Effector memory CD4-positive, alpha-beta T cell (primary cell): ENCODE results near the gene BACE2.
"Not testable (repeated sequence)": the region's sequence is repeated elsewhere in the genome, so short reads cannot be mapped to it uniquely, and the experiment has no call there.

Experiments used
- DNase-seq, 3 donors: peaks; one replicate each; pipeline ENCODE4 v3.0.0-alpha.2; 2020
- H3K27ac ChIP-seq: 2 replicates; pipeline ENCODE4 v1.7.0; 2013; ENCODE audit warnings: mild to moderate bottlenecking, low read length, moderate library complexity; ENCODE audit not compliant: insufficient read depth, poor library complexity, severe bottlenecking
- H3K27me3 ChIP-seq: replicated peaks from 2 replicates; pipeline ENCODE4 v1.7.0; 2013; ENCODE audit warnings: mild to moderate bottlenecking, low read length; ENCODE audit not compliant: insufficient read depth, control insufficient read depth, poor library complexity, severe bottlenecking
- H3K36me3 ChIP-seq: 2 replicates; pipeline ENCODE4 v1.7.0; 2013; ENCODE audit warnings: mild to moderate bottlenecking, low read length, moderate library complexity; ENCODE audit not compliant: control insufficient read depth, insufficient read depth
- H3K4me1 ChIP-seq: 2 replicates; pipeline ENCODE4 v1.7.0; 2013; ENCODE audit warnings: low read length, mild to moderate bottlenecking; ENCODE audit not compliant: control insufficient read depth, insufficient read depth, poor library complexity, severe bottlenecking
- H3K4me3 ChIP-seq: 2 replicates; pipeline ENCODE4 v1.7.0; 2013; ENCODE audit warnings: low read length, low read depth, mild to moderate bottlenecking; ENCODE audit not compliant: insufficient read depth, poor library complexity, severe bottlenecking
- H3K9me3 ChIP-seq: 2 replicates; pipeline ENCODE4 v1.7.0; 2013; ENCODE audit warnings: mild to moderate bottlenecking, low read length, moderate library complexity; ENCODE audit not compliant: control insufficient read depth

BACE2 gene

GRCh38 chr21:41256231-41256630 lies 88.3 kb downstream of the BACE2 start:
- not testable (repeated sequence) for H3K27me3 ChIP-seq, H3K4me1 ChIP-seq, DNase-seq, H3K27ac ChIP-seq, H3K9me3 ChIP-seq, H3K4me3 ChIP-seq, H3K36me3 ChIP-seq

DNA sequence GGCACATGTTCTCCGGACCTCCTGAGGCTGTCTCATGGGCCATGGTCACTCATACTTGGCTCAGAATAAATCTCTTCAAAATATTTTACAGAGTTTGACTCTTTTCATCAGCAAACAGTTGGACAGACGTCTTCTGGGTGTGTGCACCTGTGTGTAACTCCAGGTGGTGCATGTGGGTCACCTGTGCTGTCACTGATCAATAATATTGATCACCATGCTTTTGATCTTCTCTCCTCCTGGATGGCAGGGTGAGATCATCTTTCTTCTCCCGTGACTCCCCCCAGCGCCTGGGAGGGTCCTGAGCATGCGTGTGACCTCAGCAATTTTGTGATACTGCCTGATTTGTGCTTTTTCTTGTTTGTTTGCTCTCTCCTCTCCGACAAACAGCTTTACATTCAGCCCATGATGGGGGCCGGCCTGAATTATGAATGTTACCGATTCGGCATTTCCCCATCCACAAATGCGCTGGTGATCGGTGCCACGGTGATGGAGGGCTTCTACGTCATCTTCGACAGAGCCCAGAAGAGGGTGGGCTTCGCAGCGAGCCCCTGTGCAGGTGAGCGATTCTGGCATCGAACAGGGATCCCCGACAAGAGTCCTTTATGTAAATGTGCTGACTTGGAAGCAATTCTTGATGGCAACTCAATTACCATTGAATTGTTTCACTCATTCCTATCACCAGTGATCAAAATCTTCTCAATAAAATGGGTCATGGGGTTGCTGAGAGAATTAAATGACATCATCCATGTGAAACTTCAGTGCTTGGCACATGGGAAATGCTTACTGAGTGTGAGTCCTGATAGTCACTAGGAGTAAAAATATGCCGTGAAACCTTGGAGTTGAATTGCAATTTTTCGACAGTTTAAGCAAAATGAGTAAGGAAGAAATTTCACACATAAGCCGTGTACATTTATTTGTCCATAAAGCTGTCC lies 89.1 kb downstream of the BACE2 start:
- no peak overlapping the region for H3K4me3 ChIP-seq
- no peaks in the 10 kb centered on the region for H3K4me1 ChIP-seq

DNA sequence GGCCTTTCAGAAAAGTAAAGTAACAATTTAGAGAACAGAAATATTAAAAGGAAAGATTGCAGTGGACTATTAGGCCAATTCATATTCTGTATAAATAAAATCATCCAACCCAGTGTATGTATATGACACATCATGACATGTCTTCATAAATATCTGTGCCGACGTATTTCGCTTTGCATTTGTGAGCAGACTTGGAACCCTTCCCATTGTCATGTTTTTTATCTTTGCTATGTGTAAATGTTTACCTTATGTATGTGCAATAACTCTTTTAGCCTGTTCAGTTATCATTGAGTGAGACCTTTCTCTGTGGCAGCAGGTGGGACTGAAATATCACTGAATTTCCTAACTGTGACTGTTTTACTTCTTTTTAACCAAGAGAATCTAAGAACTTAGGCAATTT lies 90.7 kb downstream of the BACE2 start:
- Histone ChIP-seq H3K36me3 (no peaks in the 10 kb centered on the region), H3K4me3 (no peak overlapping the region), H3K9me3 (peaks cover 4% of the 10 kb centered on the region), H3K4me1 (no peaks in the 10 kb centered on the region), H3K27ac (no peak overlapping the region), H3K27me3 (no peaks in the 10 kb centered on the region)
- no peak for DNase-seq

More for the DNA sequence above, 89.1 kb downstream of the BACE2 start:
- peaks cover 4% of the 10 kb centered on the region for H3K9me3 ChIP-seq
- no peak for DNase-seq
- no peak overlapping the region for H3K27ac ChIP-seq
- no peaks in the 10 kb centered on the region for H3K27me3 ChIP-seq
- no peaks in the 10 kb centered on the region for H3K36me3 ChIP-seq

DNA sequence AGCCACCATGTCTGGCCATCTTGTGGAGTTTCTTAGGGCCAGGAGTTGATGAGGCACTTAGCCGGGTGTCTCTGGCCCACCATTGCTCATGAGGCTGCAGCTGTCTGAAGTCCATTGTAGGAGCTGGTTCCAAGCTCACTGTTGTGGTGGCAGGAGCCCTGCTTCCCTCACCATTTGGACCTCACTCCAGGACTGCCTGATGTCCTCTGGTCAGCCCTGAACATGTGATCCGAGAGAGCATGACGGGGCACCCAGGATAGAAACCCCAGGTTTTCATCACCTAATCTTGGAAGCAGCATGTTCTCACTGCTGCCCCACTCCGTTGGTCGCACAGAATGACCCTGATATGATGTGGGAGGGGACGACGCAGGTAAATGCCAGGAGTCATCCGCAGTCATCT lies 92.5 kb downstream of the BACE2 start:
- no peak for DNase-seq
- H3K27ac ChIP-seq: no peak overlapping the region
- no peaks in the 10 kb centered on the region for H3K36me3 ChIP-seq
- H3K9me3 ChIP-seq: no peaks in the 10 kb centered on the region
- H3K4me3 ChIP-seq: no peak overlapping the region
- H3K27me3 ChIP-seq: no peaks in the 10 kb centered on the region
- no peaks in the 10 kb centered on the region for H3K4me1 ChIP-seq

DNA sequence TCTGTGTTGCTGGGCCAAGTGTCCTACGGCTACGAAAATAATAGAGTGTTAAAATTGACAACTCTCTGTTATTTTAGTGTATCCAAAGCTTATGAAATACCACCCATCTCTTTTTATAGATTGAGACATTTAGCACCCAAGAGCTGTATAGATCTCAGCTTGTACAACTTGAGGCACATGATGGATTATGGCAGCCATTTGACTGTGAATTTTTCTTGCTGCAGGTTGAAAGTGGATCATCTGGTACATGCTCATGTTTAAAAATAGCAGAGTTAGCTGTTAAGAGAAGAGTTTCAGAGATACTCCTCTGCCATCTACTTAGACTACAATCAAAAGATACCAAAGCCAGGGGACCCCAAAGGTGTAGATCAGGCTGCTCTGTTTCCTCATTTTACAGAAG lies 99.4 kb downstream of the BACE2 start:
- H3K27ac ChIP-seq: no peak overlapping the region
- H3K36me3 ChIP-seq: no peaks in the 10 kb centered on the region
- DNase-seq: no peak
- H3K9me3 ChIP-seq: peaks cover 3% of the 10 kb centered on the region
- H3K27me3 ChIP-seq: peaks cover 5% of the 10 kb centered on the region
- no peaks in the 10 kb centered on the region for H3K4me1 ChIP-seq
- no peak overlapping the region for H3K4me3 ChIP-seq

DNA sequence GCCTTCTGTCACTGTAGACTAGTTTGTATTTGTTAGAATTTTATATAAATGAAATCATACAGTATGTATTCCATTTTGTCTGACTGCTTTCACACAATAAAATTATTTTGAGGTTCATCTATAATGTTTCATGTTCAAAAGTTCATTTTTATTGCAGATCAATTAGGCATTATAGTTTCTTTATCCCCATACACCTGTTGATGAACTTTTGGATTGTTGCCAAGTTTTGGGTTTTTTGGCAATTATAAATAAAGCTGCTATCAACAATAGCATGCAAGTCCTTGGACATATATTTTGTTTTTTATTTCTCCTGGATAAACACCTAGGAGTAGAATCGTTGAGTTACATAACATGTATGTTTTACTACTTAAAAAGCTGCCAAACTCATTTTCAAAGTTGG lies 101.6 kb downstream of the BACE2 start:
- Histone ChIP-seq H3K36me3 (no peaks in the 10 kb centered on the region), H3K27ac (no peak overlapping the region), H3K9me3 (peaks cover 3% of the 10 kb centered on the region), H3K27me3 (peaks cover 5% of the 10 kb centered on the region), H3K4me1 (no peaks in the 10 kb centered on the region), H3K4me3 (no peak overlapping the region)
- no peak for DNase-seq

DNA sequence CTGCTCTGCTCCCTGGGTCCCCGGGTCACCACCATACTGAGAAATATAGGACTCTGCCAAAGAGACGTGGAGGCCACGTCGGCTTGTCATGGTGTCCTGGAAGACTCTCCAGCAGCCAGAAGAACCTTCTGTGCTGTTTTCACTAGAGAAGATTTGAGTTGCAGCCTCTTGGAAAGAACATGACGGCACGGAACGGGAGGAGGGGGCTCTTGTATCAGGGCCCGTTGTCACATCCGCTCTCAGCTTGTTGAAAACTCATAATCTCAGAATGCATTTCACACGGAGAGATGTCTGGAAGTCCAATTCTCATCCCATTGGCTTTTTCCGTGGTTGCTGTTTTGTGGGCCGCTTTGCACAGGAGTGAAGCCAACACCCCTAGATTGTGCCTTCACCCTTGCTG lies 109.2 kb downstream of the BACE2 start:
- no peak for DNase-seq
- H3K9me3 ChIP-seq: no peaks in the 10 kb centered on the region
- H3K4me3 ChIP-seq: no peak overlapping the region
- no peaks in the 10 kb centered on the region for H3K27me3 ChIP-seq
- no peaks in the 10 kb centered on the region for H3K4me1 ChIP-seq
- H3K36me3 ChIP-seq: no peaks in the 10 kb centered on the region
- no peak overlapping the region for H3K27ac ChIP-seq

DNA sequence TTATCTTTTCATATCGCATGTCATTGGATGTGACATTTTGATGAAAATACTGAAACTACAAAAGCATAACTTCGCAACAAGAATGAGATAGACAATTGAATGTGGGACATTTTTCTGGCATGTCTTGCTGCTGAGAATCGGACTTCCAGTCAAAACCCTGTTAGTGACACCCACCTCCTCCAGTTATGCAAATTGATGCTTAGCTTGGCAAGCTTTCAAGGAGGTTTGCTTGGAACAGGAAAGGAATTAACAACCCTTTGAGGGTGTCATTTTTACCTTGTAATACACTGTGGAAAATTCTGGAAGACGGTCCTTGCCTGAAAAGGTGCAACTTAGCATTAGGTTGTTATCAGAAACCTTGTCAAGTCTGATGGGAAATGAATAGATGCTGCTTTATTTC lies 109.9 kb downstream of the BACE2 start:
- no peak for DNase-seq
- H3K4me3 ChIP-seq: no peak overlapping the region
- H3K4me1 ChIP-seq: no peaks in the 10 kb centered on the region
- no peaks in the 10 kb centered on the region for H3K9me3 ChIP-seq
- H3K36me3 ChIP-seq: no peaks in the 10 kb centered on the region
- H3K27me3 ChIP-seq: no peaks in the 10 kb centered on the region
- H3K27ac ChIP-seq: no peak overlapping the region

DNA sequence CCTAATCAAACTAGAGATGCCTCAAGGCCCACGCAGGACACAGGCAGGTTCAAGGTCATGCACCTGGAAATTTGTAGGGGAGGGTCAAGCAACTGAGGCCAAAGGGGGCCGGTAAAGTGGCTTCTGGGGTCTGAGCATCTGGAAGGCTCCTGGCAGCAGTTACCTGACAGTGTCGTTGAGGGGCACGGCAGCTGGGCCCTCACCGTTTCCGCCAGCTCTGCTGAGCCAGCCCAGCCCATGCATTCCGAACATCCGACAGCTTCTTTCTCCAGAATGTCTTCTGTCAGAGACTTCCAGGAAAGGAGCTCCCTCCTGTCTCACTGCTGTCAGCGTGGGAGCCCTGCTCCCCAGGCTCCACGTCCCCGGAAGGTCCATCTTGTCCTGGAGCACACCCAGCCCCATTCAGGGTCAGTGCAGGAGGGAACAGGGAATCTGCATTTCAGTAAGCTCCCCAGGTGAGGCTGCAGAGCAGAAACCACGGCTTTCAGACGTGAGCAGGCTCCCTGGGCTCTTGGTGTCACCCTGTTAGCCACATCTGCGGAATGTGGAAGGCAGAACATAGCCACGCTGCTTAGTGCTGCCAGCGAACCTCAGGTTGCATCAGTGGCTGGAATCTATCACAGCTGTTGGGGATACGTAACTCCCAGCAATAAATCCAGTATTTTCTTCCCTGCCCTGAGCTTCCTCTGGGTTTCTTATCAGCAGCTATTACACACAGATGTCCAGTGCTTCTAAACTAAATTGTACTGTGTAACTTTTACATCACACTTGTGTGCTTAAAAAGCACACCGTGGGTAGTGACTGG lies 112.4 kb downstream of the BACE2 start:
- DNase-seq: no peak

DNA sequence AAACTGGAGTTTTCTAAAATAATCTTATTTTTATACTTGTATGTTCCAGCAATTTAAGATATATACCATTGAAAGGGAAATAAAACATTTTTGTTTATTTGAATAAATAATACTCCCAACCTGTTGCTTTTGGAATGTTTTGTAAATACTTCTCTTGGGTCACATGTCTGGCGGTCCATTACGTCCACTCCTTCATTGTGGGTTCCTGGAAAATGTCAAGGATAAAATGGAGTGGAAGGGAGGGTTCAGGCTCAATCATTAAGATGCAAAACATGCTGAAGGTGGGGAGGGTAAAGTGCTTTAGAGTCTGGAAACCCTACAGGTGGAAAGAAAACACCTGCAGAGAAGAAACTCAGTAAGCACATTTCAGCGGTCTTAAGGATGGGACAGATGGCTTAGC lies 114.5 kb downstream of the BACE2 start:
- no peak overlapping the region for H3K4me3 ChIP-seq
- no peaks in the 10 kb centered on the region for H3K36me3 ChIP-seq

More for the DNA sequence above, 112.4 kb downstream of the BACE2 start:
- no peak overlapping the region for H3K27ac ChIP-seq
- H3K4me1 ChIP-seq: no peaks in the 10 kb centered on the region
- H3K27me3 ChIP-seq: no peaks in the 10 kb centered on the region
- no peaks in the 10 kb centered on the region for H3K9me3 ChIP-seq
- no peaks in the 10 kb centered on the region for H3K36me3 ChIP-seq
- H3K4me3 ChIP-seq: no peak overlapping the region

More for the DNA sequence above, 114.5 kb downstream of the BACE2 start:
- Histone ChIP-seq H3K27ac (no peak overlapping the region), H3K4me1 (no peaks in the 10 kb centered on the region), H3K9me3 (no peaks in the 10 kb centered on the region), H3K27me3 (no peaks in the 10 kb centered on the region)
- DNase-seq: no peak
